ENCODE results near the gene INO80C.

- TF ChIP-seq SP1 (IDR thresholded peaks at IDR 0.05), result no peak
- no peak for TF ChIP-seq ELF4 (IDR thresholded peaks at IDR 0.05)
- TF ChIP-seq CTBP1 (IDR thresholded peaks at IDR 0.05; ENCODE audit: borderline replicate concordance), result no peak
These were observed 28.8 kb upstream of the INO80C start for GRCh38 chr18:35526495-35527059.
